ENCODE results near the gene CRX.

Gene CRX

DNA sequence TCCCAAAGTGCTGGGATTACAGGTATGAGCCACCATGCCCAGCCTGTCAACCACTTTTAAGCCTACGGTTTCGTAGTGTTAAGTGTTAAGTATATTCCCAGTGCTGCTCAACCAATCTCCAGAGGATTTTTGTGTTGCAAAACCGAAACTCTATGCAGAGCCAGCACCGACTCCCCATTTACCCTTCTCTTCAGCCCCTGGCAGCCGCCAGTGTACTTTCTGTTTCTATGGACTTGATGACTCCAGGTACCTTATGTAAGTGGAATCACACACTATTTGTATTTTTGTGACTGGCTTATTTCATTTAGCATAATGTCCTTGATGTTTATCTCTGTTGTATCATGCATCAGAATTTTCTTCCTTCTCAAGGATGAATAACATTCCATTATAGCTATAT, 63.3 kb downstream of the CRX start:
- in situ Hi-C loops (cut with HindIII; ENCODE audit: low sequenced_read_pairs), result no loop called here
- H3K4me3 ChIP-seq (ENCODE audit: low read depth, low read length), result no peak overlapping the region
- TF ChIP-seq, protein P1, sequence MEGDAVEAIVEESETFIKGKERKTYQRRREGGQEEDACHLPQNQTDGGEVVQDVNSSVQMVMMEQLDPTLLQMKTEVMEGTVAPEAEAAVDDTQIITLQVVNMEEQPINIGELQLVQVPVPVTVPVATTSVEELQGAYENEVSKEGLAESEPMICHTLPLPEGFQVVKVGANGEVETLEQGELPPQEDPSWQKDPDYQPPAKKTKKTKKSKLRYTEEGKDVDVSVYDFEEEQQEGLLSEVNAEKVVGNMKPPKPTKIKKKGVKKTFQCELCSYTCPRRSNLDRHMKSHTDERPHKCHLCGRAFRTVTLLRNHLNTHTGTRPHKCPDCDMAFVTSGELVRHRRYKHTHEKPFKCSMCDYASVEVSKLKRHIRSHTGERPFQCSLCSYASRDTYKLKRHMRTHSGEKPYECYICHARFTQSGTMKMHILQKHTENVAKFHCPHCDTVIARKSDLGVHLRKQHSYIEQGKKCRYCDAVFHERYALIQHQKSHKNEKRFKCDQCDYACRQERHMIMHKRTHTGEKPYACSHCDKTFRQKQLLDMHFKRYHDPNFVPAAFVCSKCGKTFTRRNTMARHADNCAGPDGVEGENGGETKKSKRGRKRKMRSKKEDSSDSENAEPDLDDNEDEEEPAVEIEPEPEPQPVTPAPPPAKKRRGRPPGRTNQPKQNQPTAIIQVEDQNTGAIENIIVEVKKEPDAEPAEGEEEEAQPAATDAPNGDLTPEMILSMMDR (IDR thresholded peaks at IDR 0.05; ENCODE audit: low read depth, low read length, missing control alignments), result no peak
- DNase-seq (ENCODE audit: low read depth), result no peak

DNA sequence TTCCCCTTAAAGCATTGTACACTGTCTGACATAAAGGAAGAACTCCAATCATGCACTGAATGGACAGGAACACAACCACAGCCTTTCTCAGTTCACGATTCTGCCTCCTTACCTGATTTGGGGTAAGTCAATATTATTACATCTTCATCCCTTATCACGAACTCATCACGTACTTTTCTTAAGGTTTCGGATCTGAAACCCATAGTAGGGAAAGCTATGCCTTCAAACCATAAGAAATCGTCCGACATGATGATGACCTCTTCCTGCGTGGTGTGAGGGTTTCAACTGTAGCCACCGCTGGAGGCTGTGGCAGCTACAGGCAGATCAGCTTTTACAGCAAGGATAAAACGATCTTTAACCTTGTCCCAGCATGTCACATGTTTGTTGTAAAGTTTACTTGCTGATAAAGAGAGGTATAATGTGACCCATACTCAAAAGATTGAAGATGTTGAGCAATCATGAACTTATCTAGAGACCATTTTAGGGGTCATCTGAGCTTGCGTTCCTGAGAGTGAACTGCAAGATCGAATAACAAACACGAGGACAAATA, 64.3 kb downstream of the CRX start, which contains the start of gene SULT2A1:
Gene SULT2A1, minus strand, starts transcription at position 306 of the 550 bp plus-strand sequence. Its CDS starts 58 bp downstream, at position 248.
- TF ChIP-seq, protein P1 (IDR thresholded peaks at IDR 0.05; ENCODE audit: low read depth, low read length, missing control alignments), result no peak
- no peak for DNase-seq (ENCODE audit: low read depth)
- no peak within 1 kb of the TSS for H3K4me3 ChIP-seq (ENCODE audit: low read depth, low read length)
- in situ Hi-C loops (cut with HindIII; ENCODE audit: low sequenced_read_pairs), result no loop called here

DNA sequence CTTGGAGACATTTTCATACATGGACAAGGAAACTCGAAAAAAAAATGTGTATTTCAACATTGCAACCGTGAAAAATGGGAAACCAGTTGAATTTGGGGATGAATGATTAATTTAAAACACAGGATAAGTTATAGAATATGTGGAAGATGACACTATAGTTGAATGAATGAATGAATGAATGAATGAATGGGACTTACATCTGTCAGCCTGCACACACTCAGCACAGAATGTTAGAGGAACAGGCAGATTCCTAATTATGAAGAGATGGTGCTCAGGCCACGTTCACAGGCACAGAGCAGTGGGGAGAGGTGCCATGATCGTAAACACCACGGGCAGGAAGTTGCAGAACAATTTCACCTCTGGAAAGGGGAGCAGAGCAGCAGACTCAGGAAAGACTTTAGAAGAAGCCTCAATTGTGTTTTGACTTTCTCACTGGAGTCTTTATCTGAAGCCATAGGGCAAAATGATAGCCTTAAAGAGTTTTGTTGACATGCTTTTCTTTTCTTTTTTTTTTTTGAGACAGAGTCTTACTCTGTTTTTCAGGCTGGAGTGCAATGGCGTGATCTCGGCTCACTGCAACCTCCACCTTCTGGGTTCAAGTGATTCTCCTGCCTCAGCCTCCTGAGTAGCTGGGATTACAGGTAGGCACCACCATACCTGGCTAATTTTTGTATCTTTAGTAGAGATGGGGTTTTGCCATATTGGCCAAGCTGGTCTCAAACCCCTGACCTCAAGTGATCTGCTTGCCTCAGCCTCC, 69.3 kb downstream of the CRX start:
- no peak overlapping the region for H3K4me3 ChIP-seq (ENCODE audit: low read depth, low read length)
- no peak for DNase-seq (ENCODE audit: low read depth)
- in situ Hi-C loops (cut with HindIII; ENCODE audit: low sequenced_read_pairs), result no loop called here
- TF ChIP-seq, protein P1 (IDR thresholded peaks at IDR 0.05; ENCODE audit: low read depth, low read length, missing control alignments), result no peak

DNA sequence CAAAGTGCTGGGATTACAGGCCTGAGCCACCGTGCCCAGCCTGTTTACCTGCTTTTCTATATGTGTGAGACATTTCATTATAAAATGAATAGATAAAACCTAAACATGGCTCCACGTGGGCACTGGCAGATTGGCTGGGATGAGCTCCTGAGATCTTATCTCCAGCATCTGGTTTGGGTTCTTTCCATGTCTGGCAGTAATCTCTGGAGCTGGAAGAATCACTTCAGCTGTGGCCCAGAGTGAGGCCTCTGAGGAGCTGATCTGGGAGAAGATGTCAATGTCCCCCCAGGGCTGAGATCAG, 69.8 kb downstream of the CRX start:
- TF ChIP-seq, protein P1 (IDR thresholded peaks at IDR 0.05; ENCODE audit: low read depth, low read length, missing control alignments), result no peak
- no peak overlapping the region for H3K4me3 ChIP-seq (ENCODE audit: low read depth, low read length)
- in situ Hi-C loops (cut with HindIII; ENCODE audit: low sequenced_read_pairs), result no loop called here
- DNase-seq (ENCODE audit: low read depth), result no peak

DNA sequence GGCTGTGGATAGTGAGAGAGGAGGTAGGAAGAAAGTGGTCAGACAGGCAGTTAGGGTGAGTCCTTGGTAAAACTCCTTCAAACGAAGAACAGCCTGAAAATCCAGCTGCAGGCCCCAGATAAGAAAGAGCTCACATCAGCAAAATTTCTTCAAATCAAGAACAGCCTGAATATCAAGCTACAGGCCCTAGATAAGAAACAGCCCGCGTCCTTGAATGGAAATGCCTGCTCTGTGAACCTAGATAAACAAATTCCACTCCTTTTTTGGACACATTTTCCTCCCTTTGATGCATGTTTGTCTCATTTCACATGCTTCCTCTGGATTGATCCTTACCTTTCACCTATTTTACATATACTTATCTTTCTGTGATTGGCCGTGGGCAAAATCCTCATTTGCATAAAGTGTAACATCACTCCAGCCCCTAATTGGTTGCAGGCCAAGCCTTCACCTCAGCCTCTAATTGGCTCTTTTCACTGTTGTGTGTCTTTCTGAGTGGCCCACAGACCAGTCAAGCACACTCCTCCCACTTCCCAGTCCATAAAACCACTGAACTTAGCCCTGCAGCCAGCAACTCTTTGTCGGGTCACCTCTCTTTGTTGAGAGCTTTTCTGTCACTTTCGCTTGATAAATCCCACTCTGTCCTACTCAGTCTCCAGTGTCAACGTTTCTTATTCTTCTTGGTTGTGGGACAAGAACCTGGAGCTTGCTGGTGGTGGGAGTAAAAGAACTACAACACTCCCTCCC, 70.4 kb downstream of the CRX start:
- DNase-seq (ENCODE audit: low read depth), result no peak
- TF ChIP-seq, protein P1 (IDR thresholded peaks at IDR 0.05; ENCODE audit: low read depth, low read length, missing control alignments), result no peak
- in situ Hi-C loops (cut with HindIII; ENCODE audit: low sequenced_read_pairs), result no loop called here

More for the DNA sequence above, 70.4 kb downstream of the CRX start:
- no peak overlapping the region for H3K4me3 ChIP-seq (ENCODE audit: low read depth, low read length)

All from astrocyte of the cerebellum (primary cell).